HepG2 (cell line): ENCODE data around the gene AKR1C4. TPM values are rescaled to one million over a fixed set of nuclear protein-coding genes. Genes with fewer than 3 reads are reported as not detected.

ENCODE experiments used
- ARNT2 ChIP-seq: sonication (generic); formaldehyde crosslinking; IDR thresholded peaks from 2 replicates; pipeline ENCODE4 v1.8.0; 2022; ENCODE audit warnings: mild to moderate bottlenecking, low read depth, missing genetic modification reagents, moderate library complexity
- CHD4 ChIP-seq: fragments of 200-600 bp; sonication (generic); IDR thresholded peaks from 2 replicates; pipeline ENCODE4 v1.7.0; 2017; ENCODE audit warnings: mild to moderate bottlenecking, low read length, borderline replicate concordance
- FOXJ3 ChIP-seq: sonication (generic); formaldehyde crosslinking; IDR thresholded peaks from 2 replicates; pipeline ENCODE4 v1.4.0; 2020; ENCODE audit warnings: missing genetic modification reagents, mild to moderate bottlenecking, borderline replicate concordance
- GZF1 ChIP-seq: sonication (generic); formaldehyde crosslinking; IDR thresholded peaks from 2 replicates; pipeline ENCODE4 v1.5.1; 2020; ENCODE audit warnings: mild to moderate bottlenecking, missing genetic modification reagents
- KLF13 ChIP-seq: sonication (generic); formaldehyde crosslinking; IDR thresholded peaks from 2 replicates; pipeline ENCODE4 v1.4.0; 2020; ENCODE audit warnings: mild to moderate bottlenecking, missing genetic modification reagents
- MTERF4 ChIP-seq: sonication (generic); formaldehyde crosslinking; IDR thresholded peaks from 2 replicates; pipeline ENCODE4 v1.8.0; 2023; ENCODE audit warnings: mild to moderate bottlenecking, missing genetic modification reagents
- NKX3-1 ChIP-seq: sonication (generic); formaldehyde crosslinking; IDR thresholded peaks from 2 replicates; pipeline ENCODE4 v1.5.0; 2020; ENCODE audit warnings: missing genetic modification reagents
- POLR2G ChIP-seq: fragments of 200-400 bp; formaldehyde crosslinking; IDR thresholded peaks from 2 replicates; pipeline ENCODE4 v1.6.1; 2018; ENCODE audit warnings: mild to moderate bottlenecking, low read depth, low read length, moderate library complexity
- SAP130 ChIP-seq: IDR thresholded peaks from 2 replicates; pipeline ENCODE4 v1.6.1; 2016; ENCODE audit warnings: low read depth
- SUZ12 ChIP-seq: fragments of 150-350 bp; IDR thresholded peaks from 2 replicates; pipeline ENCODE4 v1.6.1; 2014; ENCODE audit warnings: low read depth, low read length
- TCF7L2 ChIP-seq: IDR thresholded peaks from 2 replicates; pipeline ENCODE4 v1.6.1; 2011; ENCODE audit warnings: mild to moderate bottlenecking, low read depth, low read length, moderate library complexity
- ZFP90 ChIP-seq: sonication (generic); formaldehyde crosslinking; IDR thresholded peaks from 2 replicates; pipeline ENCODE4 v1.8.0; 2022; ENCODE audit warnings: missing genetic modification reagents, mild to moderate bottlenecking, inconsistent platforms, borderline replicate concordance
- ZFY ChIP-seq: sonication (generic); formaldehyde crosslinking; IDR thresholded peaks from 2 replicates; pipeline ENCODE4 v1.4.0; 2020; ENCODE audit warnings: missing genetic modification reagents
- ZNF549 ChIP-seq: sonication (generic); formaldehyde crosslinking; IDR thresholded peaks from 2 replicates; pipeline ENCODE4 v1.5.0; 2020; ENCODE audit warnings: missing genetic modification reagents
- ZNF691 ChIP-seq: sonication (generic); formaldehyde crosslinking; IDR thresholded peaks from 2 replicates; pipeline ENCODE4 v1.4.0; 2020; ENCODE audit warnings: missing genetic modification reagents, low read depth, mild to moderate bottlenecking, borderline replicate concordance
- ZNF713 ChIP-seq: sonication (generic); formaldehyde crosslinking; IDR thresholded peaks from 2 replicates; pipeline ENCODE4 v1.4.0; 2020; ENCODE audit warnings: mild to moderate bottlenecking, missing genetic modification reagents
- polyA plus RNA-seq, 8 experiments: library from polyadenylated mRNA; depleted of rRNA in 3 of 8; stranded (reverse) in 7 of 8; unstranded in 1 of 8; fragments of >200 nt; fragmentation: Illumina TruSeq in 4 of 8; extraction: Trizol in 4 of 8; gene quantifications; 2 replicates each; pipeline versions ENCODE4 v1.2.1 to v1.2.3, GENCODE V29; 2011 to 2016; ENCODE audit warnings: low read depth in 4 of 8, missing spikeins in 1 of 8, mixed read lengths in 1 of 8; ENCODE audit not compliant: insufficient read depth in 1 of 8
- total RNA-seq, 5 experiments: library from RNA; depleted of rRNA; stranded (reverse); fragments of >200 nt; fragmentation: Illumina TruSeq; extraction: Trizol; gene quantifications; 2 replicates each; pipeline ENCODE4 v1.2.3, GENCODE V29; 2016; ENCODE audit warnings: low read depth in 1 of 5
- TF ChIP-seq, protein P1 (sequence below): sonication (generic); formaldehyde crosslinking; IDR thresholded peaks from 2 replicates; pipeline ENCODE4 v1.4.0; 2020; ENCODE audit warnings: missing genetic modification reagents, borderline replicate concordance
- TF ChIP-seq, protein P2 (sequence below): sonication (generic); formaldehyde crosslinking; IDR thresholded peaks from 2 replicates; pipeline ENCODE4 v1.4.0; 2020; ENCODE audit warnings: missing genetic modification reagents
- TF ChIP-seq, protein P3 (sequence below): IDR thresholded peaks from 2 replicates; pipeline ENCODE4 v1.6.1; 2016; ENCODE audit warnings: mild to moderate bottlenecking

Gene AKR1C4
- total and polyA plus RNA-seq, 2 of the 13 experiments (the other 11 are each of a cell fraction or from before 2014, with no cell fraction given) = 0.18 to 1.3 TPM

GRCh38 chr10:5147255-5147980, 49.2 kb upstream of the AKR1C4 start (continued):
- TF ChIP-seq NKX3-1 (CRISPR knock-in tag) (peak; percentile 15; the same call in 1 of the 2 replicates), POLR2G (peak; percentile 97), ZNF691 (CRISPR knock-in tag) (no peak; the same call in 1 of the 2 replicates), TCF7L2 (peak; percentile 71; the same call in 1 of the 2 replicates), SUZ12 (no peak), ZFP90 (0 out of 2 replicates have a peak, but pooled peaks have one; percentile 18), ARNT2 (no peak; the same call in 1 of the 2 replicates), CHD4 (0 out of 2 replicates have a peak, but pooled peaks have one; percentile 11), MTERF4 (CRISPR knock-in tag) (no peak), FOXJ3 (peak; percentile 96; the same call in 1 of the 2 replicates), GZF1 (CRISPR knock-in tag) (no peak), ZNF713 (no peak), SAP130 (CRISPR knock-in tag) (peak; percentile 69; the same call in 1 of the 2 replicates), ZFY (peak; percentile 93), KLF13 (CRISPR knock-in tag) (no peak), ZNF549 (CRISPR knock-in tag) (no peak)
- TF ChIP-seq, protein P1, sequence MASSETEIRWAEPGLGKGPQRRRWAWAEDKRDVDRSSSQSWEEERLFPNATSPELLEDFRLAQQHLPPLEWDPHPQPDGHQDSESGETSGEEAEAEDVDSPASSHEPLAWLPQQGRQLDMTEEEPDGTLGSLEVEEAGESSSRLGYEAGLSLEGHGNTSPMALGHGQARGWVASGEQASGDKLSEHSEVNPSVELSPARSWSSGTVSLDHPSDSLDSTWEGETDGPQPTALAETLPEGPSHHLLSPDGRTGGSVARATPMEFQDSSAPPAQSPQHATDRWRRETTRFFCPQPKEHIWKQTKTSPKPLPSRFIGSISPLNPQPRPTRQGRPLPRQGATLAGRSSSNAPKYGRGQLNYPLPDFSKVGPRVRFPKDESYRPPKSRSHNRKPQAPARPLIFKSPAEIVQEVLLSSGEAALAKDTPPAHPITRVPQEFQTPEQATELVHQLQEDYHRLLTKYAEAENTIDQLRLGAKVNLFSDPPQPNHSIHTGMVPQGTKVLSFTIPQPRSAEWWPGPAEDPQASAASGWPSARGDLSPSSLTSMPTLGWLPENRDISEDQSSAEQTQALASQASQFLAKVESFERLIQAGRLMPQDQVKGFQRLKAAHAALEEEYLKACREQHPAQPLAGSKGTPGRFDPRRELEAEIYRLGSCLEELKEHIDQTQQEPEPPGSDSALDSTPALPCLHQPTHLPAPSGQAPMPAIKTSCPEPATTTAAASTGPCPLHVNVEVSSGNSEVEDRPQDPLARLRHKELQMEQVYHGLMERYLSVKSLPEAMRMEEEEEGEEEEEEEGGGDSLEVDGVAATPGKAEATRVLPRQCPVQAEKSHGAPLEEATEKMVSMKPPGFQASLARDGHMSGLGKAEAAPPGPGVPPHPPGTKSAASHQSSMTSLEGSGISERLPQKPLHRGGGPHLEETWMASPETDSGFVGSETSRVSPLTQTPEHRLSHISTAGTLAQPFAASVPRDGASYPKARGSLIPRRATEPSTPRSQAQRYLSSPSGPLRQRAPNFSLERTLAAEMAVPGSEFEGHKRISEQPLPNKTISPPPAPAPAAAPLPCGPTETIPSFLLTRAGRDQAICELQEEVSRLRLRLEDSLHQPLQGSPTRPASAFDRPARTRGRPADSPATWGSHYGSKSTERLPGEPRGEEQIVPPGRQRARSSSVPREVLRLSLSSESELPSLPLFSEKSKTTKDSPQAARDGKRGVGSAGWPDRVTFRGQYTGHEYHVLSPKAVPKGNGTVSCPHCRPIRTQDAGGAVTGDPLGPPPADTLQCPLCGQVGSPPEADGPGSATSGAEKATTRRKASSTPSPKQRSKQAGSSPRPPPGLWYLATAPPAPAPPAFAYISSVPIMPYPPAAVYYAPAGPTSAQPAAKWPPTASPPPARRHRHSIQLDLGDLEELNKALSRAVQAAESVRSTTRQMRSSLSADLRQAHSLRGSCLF (CRISPR knock-in tag) = no peak
- TF ChIP-seq, protein P2, sequence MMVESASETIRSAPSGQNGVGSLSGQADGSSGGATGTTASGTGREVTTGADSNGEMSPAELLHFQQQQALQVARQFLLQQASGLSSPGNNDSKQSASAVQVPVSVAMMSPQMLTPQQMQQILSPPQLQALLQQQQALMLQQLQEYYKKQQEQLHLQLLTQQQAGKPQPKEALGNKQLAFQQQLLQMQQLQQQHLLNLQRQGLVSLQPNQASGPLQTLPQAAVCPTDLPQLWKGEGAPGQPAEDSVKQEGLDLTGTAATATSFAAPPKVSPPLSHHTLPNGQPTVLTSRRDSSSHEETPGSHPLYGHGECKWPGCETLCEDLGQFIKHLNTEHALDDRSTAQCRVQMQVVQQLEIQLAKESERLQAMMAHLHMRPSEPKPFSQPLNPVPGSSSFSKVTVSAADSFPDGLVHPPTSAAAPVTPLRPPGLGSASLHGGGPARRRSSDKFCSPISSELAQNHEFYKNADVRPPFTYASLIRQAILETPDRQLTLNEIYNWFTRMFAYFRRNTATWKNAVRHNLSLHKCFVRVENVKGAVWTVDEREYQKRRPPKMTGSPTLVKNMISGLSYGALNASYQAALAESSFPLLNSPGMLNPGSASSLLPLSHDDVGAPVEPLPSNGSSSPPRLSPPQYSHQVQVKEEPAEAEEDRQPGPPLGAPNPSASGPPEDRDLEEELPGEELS = peak; percentile 96
- TF ChIP-seq, protein P3, sequence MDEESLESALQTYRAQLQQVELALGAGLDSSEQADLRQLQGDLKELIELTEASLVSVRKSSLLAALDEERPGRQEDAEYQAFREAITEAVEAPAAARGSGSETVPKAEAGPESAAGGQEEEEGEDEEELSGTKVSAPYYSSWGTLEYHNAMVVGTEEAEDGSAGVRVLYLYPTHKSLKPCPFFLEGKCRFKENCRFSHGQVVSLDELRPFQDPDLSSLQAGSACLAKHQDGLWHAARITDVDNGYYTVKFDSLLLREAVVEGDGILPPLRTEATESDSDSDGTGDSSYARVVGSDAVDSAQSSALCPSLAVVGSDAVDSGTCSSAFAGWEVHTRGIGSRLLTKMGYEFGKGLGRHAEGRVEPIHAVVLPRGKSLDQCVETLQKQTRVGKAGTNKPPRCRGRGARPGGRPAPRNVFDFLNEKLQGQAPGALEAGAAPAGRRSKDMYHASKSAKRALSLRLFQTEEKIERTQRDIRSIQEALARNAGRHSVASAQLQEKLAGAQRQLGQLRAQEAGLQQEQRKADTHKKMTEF = peak; percentile 92
